Colonic mucosa (tissue), 4 donors: ENCODE data around the gene NOTCH2. TPM values are rescaled to one million over a fixed set of nuclear protein-coding genes. Genes with fewer than 3 reads are reported as not detected.

Source experiments
- DNase-seq: peaks from one replicate; pipeline ENCODE4 v3.0.0-alpha.2; 2020
- H3K27ac ChIP-seq: fragments of 200-600 bp; one replicate; pipeline ENCODE4 v1.8.0; 2021
- H3K27me3 ChIP-seq: fragments of 200-600 bp; one replicate; pipeline ENCODE4 v1.8.0; 2021
- H3K36me3 ChIP-seq: fragments of 200-600 bp; one replicate; pipeline ENCODE4 v1.8.0; 2021
- H3K4me1 ChIP-seq: fragments of 200-600 bp; one replicate; pipeline ENCODE4 v1.8.0; 2021; ENCODE audit warnings: mild to moderate bottlenecking
- H3K4me3 ChIP-seq: fragments of 200-600 bp; one replicate; pipeline ENCODE4 v1.8.0; 2021
- H3K9ac ChIP-seq, 2 donors: one replicate each; pipeline ENCODE4 v1.7.0; 2013; ENCODE audit warnings: control low read depth in 2 of 2, low read depth in 2 of 2, low read length in 2 of 2
- H3K9me3 ChIP-seq: fragments of 200-600 bp; one replicate; pipeline ENCODE4 v1.8.0; 2021
- intact Hi-C: fragments of 100-400 bp; cut with DNase I; formaldehyde crosslinking; loops from one replicate; pipeline ENCODE4 v1.14.1; 2022
- total RNA-seq, 2 donors: library from RNA; stranded (reverse); fragmentation: NEBNext Ultra II Directional in 1 of 2; extraction: Animal tissue kit (Norgen Biotek cat#: 25700) in 1 of 2; gene quantifications; one replicate each; pipeline ENCODE4 v1.2.1, GENCODE V29; 2021
- TF ChIP-seq, protein P1 (sequence below): fragments of 200-600 bp; IDR thresholded peaks from one replicate; pipeline ENCODE4 v1.8.0; 2022; ENCODE audit warnings: antibody characterized with exemption, mild to moderate bottlenecking
- donor health status: healthy.
- donor health status: DM: no; HTN: no; CAD: no.
- donor health status: DM: no; HTN: no; CAD: no.

The NOTCH2 gene
- total RNA-seq, 2 donors from 2014 or later = 53.0 to 69.6 TPM

DNA sequence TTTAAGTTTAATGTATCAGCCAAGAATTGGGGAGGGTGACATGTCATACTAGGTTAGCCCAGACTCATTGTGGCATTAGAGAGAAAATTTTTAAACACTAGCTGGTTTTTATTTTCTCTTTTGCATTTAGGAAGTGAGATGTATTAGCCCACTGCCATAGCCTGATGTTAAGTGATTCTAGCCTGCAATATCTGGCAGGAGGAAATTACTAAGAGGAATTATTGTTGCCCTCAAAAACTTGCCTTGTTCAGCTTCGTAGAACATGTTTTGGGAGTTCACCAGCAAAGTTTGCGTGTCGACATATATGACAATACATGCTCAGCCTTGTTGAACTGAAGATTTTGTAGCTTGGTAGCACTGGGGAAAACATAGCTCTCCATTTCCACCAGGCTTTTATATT is 185.6 kb downstream of the NOTCH2 start:
- intact Hi-C loops = loop anchor here (10.0 kb wide), 1 partner anchor 139 kb away; no protein-coding TSS in a partner anchor
- Histone ChIP-seq H3K4me1 (no peaks in the 10 kb centered on the region), H3K36me3 (no peaks in the 10 kb centered on the region), H3K9ac (no peak overlapping the region), H3K4me3 (no peak overlapping the region), H3K9me3 (no peaks in the 10 kb centered on the region), H3K27me3 (no peaks in the 10 kb centered on the region), H3K27ac (no peak overlapping the region)
- TF ChIP-seq, protein P1, sequence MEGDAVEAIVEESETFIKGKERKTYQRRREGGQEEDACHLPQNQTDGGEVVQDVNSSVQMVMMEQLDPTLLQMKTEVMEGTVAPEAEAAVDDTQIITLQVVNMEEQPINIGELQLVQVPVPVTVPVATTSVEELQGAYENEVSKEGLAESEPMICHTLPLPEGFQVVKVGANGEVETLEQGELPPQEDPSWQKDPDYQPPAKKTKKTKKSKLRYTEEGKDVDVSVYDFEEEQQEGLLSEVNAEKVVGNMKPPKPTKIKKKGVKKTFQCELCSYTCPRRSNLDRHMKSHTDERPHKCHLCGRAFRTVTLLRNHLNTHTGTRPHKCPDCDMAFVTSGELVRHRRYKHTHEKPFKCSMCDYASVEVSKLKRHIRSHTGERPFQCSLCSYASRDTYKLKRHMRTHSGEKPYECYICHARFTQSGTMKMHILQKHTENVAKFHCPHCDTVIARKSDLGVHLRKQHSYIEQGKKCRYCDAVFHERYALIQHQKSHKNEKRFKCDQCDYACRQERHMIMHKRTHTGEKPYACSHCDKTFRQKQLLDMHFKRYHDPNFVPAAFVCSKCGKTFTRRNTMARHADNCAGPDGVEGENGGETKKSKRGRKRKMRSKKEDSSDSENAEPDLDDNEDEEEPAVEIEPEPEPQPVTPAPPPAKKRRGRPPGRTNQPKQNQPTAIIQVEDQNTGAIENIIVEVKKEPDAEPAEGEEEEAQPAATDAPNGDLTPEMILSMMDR = no peak
- no peak for DNase-seq

DNA sequence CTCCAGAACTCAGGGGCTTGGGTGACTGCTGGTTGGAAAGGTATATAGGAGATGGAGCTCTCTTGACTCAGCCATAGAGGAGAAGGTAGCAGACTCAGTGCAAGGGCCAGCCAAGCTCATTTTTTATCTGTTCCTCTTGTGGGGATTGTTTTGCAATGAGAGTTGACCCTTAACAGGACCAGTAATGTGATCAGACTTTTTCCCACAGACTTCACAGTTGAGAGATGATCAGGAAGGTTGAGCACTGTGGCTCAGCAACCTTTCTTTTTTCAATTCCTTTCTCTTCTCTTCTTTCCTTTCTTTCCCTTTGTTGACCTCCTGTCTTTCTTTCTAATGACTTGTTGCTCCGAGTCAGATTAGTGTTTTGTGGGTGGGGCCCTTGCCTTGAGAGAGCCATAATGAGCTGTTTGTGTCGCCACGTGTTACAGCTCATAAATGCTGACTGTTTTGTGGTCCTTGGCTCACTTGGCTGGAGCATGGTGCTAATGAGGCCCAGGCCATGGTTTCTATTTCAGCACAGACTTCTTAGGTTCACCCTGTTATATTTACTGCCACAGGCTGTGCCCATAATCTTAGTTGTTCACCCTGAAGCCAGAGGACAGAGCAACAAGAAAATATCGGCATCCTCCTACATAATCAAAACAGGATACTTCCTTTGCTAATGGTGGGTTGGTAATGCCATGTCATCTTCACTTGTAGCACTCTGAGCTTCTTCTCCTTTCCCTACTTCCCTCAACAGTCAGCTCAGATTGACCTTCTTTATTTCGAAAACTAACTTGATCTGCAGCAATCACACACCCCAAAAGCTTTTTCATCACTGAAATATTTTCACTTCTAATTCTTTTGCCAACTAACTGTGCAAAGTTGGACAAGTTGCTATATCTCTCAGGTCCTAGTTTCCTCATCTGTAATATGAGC is 187.1 kb downstream of the NOTCH2 start:
- intact Hi-C loops = loop anchor here (10.0 kb wide), 1 partner anchor 138 kb away; no protein-coding TSS in a partner anchor
- DNase-seq = no peak
- Histone ChIP-seq H3K4me3 (no peak overlapping the region), H3K27ac (no peak overlapping the region), H3K9ac (no peak overlapping the region), H3K27me3 (no peaks in the 10 kb centered on the region), H3K9me3 (no peaks in the 10 kb centered on the region), H3K36me3 (no peaks in the 10 kb centered on the region), H3K4me1 (no peaks in the 10 kb centered on the region)
- TF ChIP-seq, protein P1 = no peak

DNA sequence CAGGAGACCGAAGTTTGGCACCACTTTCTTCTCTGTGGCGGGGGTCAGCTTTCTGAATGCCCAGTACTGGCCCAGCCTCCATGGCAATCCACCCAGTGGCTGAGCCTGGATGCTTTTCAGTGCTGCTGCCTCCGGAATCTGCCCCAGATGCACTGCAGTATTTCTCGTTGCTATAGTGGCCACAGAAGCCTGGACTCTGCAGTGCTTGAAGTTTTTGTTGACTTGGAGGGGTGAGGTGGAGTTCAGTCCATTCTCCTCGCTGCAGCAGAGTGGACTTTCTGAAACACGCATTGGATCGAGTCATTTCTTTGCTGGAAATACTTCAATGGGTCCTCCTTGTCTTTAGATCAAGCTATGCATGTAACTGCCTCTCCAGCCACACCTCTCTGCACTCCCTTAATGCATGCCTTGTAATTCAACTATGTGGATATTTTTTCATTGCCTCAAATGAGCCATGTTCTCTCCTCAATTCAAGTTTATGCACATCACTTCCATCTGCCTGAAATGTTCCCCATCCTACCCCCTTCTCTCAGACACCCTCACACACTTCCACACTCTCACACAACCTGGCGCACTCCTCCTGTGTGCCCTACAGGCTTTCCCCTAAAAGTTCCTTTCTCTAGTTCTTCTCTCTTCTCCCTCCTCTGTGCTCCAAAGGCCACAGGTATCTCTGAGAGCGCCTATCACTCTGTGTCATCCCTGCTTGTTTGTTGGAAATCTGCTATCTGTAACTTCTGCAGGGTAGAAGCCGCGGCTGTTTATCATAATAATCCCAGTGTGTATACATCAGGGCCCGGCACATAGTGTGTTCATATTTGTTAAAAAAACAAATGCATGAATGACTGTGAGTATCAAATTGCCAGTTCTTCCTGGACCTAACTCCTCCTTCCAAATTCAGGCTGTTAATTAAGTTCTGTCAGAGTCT is 189.7 kb downstream of the NOTCH2 start:
- Histone ChIP-seq H3K9ac (no peak overlapping the region), H3K9me3 (no peaks in the 10 kb centered on the region), H3K27me3 (no peaks in the 10 kb centered on the region), H3K27ac (no peak overlapping the region), H3K4me1 (no peaks in the 10 kb centered on the region), H3K36me3 (no peaks in the 10 kb centered on the region), H3K4me3 (no peak overlapping the region)
- intact Hi-C loops = loop anchor here (10.0 kb wide), 1 partner anchor 135 kb away; no protein-coding TSS in a partner anchor
- DNase-seq = no peak
- TF ChIP-seq, protein P1 = no peak

DNA sequence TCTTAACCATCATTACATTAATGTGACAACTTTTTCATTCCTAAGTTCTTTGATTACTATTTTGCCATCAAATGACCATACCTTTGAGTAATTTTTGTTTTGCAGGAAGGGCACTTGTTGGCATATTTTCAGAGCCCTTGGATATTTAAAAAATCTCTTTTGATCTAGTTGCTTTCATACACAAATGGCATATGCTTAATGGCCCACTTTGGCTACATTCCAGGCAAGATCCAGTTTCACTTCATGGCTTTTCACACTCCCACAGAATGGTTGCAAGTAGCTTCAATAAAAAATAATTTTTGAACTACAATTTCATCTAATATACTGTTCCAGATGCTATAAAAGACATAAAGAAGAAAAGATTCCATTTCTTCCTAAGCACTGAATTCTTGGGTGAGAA is 191.3 kb downstream of the NOTCH2 start:
- Histone ChIP-seq H3K4me3 (no peak overlapping the region), H3K27me3 (no peaks in the 10 kb centered on the region), H3K27ac (no peak overlapping the region), H3K4me1 (no peaks in the 10 kb centered on the region), H3K9ac (no peak overlapping the region), H3K9me3 (no peaks in the 10 kb centered on the region), H3K36me3 (no peaks in the 10 kb centered on the region)
- TF ChIP-seq, protein P1 = no peak
- no peak for DNase-seq
- intact Hi-C loops = no loop called here

DNA sequence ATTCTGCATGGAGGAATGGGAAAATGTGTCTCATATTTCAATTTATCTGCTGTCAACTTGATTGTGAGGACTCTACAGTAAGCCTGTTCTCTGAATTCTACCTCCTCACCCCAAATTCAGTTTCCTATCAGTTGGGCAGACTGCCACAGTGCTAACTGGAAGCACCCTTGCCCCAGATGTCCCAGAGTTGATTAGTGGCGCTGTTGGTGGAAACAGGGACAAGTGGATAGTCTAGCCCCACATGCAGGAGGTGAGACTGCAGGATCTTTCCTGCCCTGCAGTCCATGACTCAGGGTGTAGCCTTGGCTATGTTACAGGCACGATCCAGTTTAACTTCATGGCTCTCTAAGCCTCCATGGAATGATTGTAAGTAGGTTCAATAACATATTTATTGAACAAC is 195.3 kb downstream of the NOTCH2 start:
- no peak overlapping the region for H3K4me3 ChIP-seq
- H3K9ac ChIP-seq = no peak overlapping the region
- intact Hi-C loops = no loop called here
- no peaks in the 10 kb centered on the region for H3K9me3 ChIP-seq
- no peaks in the 10 kb centered on the region for H3K4me1 ChIP-seq
- no peak for DNase-seq
- H3K27me3 ChIP-seq = no peaks in the 10 kb centered on the region
- TF ChIP-seq, protein P1 = no peak
- H3K27ac ChIP-seq = no peak overlapping the region
- H3K36me3 ChIP-seq = no peaks in the 10 kb centered on the region
